ENCODE results near the gene TSPAN9.
A peak's percentile ranks its signal among the peaks of the same experiment; 100 is the strongest.

The TSPAN9 gene

GRCh38 chr12:3207858-3208257 lies 130.7 kb downstream of the TSPAN9 start:
- in situ Hi-C loops (cut with HindIII; ENCODE audit: low sequenced_read_pairs) = no loop called here
- peak; percentile 34 for TF ChIP-seq CTCF (IDR thresholded peaks at IDR 0.05; ENCODE audit: low read depth, low read length, missing control alignments)
- no peak overlapping the region for H3K4me3 ChIP-seq (ENCODE audit: low read depth, low read length)
- no peak for DNase-seq (ENCODE audit: low read depth)

GRCh38 chr12:3213188-3213587 lies 136.0 kb downstream of the TSPAN9 start:
- no peak for TF ChIP-seq CTCF (IDR thresholded peaks at IDR 0.05; ENCODE audit: low read depth, low read length, missing control alignments)
- no peak for DNase-seq (ENCODE audit: low read depth)
- H3K4me3 ChIP-seq (ENCODE audit: low read depth, low read length) = no peak overlapping the region
- in situ Hi-C loops (cut with HindIII; ENCODE audit: low sequenced_read_pairs) = no loop called here

- no peak for DNase-seq (ENCODE audit: low read depth)
- no peak overlapping the region for H3K4me3 ChIP-seq (ENCODE audit: low read depth, low read length)
- TF ChIP-seq CTCF (IDR thresholded peaks at IDR 0.05; ENCODE audit: low read depth, low read length, missing control alignments) = no peak
- in situ Hi-C loops (cut with HindIII; ENCODE audit: low sequenced_read_pairs) = no loop called here
Observed at GRCh38 chr12:3213768-3214167, 136.6 kb downstream of the TSPAN9 start.

- H3K4me3 ChIP-seq (ENCODE audit: low read depth, low read length) = no peak overlapping the region
- DNase-seq (ENCODE audit: low read depth) = no peak
- TF ChIP-seq CTCF (IDR thresholded peaks at IDR 0.05; ENCODE audit: low read depth, low read length, missing control alignments) = no peak
- in situ Hi-C loops (cut with HindIII; ENCODE audit: low sequenced_read_pairs) = no loop called here
Observed at GRCh38 chr12:3214526-3215365, 137.6 kb downstream of the TSPAN9 start.

- DNase-seq (ENCODE audit: low read depth) = no peak
- in situ Hi-C loops (cut with HindIII; ENCODE audit: low sequenced_read_pairs) = no loop called here
- H3K4me3 ChIP-seq (ENCODE audit: low read depth, low read length) = no peak overlapping the region
- no peak for TF ChIP-seq CTCF (IDR thresholded peaks at IDR 0.05; ENCODE audit: low read depth, low read length, missing control alignments)
Observed at GRCh38 chr12:3215410-3215975, 138.3 kb downstream of the TSPAN9 start.

GRCh38 chr12:3216097-3216496 lies 138.9 kb downstream of the TSPAN9 start:
- TF ChIP-seq CTCF (IDR thresholded peaks at IDR 0.05; ENCODE audit: low read depth, low read length, missing control alignments) = no peak
- in situ Hi-C loops (cut with HindIII; ENCODE audit: low sequenced_read_pairs) = no loop called here
- no peak for DNase-seq (ENCODE audit: low read depth)
- H3K4me3 ChIP-seq (ENCODE audit: low read depth, low read length) = no peak overlapping the region
